Heart left ventricle (tissue), 13 donors: Measurements from ENCODE around the gene COLEC11.

Experiments used
- POLR2A ChIP-seq, 2 donors: fragments of 450-650 bp; IDR thresholded peaks; one replicate each; pipeline ENCODE4 v1.6.1; 2017; ENCODE audit warnings: antibody characterized with exemption in 2 of 2, mild to moderate bottlenecking in 2 of 2, moderate library complexity in 2 of 2
- TF ChIP-seq, protein P1 (sequence below), 12 donors: fragments of 200-600 bp; sonication (generic) in 4 of 12; IDR thresholded peaks; one replicate each; pipeline versions ENCODE4 v1.5.0 to v1.8.0; 2018 to 2022; ENCODE audit warnings: antibody characterized with exemption in 12 of 12, mild to moderate bottlenecking in 5 of 12
- donor health status: ischemic (EF 13 %, LVEDD 7.1; RV severe dilation, severe dysfunction).
- donor health status: DM: no; HTN: yes; CAD: no.
- donor health status: DM: no; HTN: no; CAD: no.
- donor health status: ischemic (EF 25% LVEDD 6.9; RV normal size, moderate dysfunction).
- donor health status: ischemic (EF 25% LVEDD 5.7; RV mildly dilated, moderate dysfunction).
- donor health status: ischemic (EF 35%, LVEDD 5.7; RV mildly dilated, moderate dysfunction).
- donor health status: nonischemic (EF 11% LVEDD 7.7; RV severe dilation, severe dysfunction).
- donor health status: DM: yes; HTN: yes; CAD: no.
- donor health status: PGD.
- donor health status: ischemic (EF 29% LVEDD 5.4; RV normal size, mild dysfunction).
- donor health status: nonischemic (EF 23%, LVEDD 6.1; RV moderate dilation, normal function).

DNA sequence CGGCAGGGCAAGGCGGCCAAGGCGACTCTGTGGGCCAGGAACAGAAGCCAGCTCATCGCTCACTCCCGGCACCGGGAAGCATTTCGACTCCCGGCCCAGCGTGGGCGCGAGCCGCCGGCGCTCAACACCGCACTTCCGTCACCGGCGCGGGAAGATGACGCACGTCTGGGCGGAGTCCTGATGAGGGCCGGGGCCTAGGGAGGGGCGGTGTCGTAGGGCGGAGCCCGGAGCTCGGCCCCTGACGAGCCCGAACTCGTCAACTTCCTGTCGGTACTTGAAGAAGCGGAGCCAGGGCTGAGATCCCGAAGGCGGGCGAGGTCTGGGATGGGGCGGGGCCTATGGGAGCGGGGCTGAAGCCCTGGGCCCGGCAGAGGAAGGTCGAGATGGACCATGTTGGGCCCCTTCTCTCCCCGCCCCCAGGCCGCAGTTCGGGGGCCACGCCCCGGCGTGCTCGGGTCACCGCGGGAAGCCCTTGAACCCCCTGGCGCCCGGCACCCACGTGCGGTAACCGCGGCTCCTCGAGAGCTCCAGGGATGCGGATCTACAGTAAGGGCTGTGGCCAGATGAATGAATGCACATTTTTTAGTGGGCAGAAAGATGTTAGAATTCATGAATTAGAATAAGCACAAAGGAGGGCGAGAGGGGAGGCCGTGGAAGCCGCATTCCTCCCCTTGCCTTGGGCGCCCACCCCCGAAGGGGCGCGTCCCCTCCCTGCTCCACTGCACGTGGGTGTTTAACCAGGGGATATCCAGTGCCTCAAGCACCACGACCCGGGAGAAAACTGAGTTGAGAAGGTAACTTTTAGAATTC lies 36.5 kb upstream of the COLEC11 start, which contains the start of gene RNASEH1:
- TF ChIP-seq, protein P1, sequence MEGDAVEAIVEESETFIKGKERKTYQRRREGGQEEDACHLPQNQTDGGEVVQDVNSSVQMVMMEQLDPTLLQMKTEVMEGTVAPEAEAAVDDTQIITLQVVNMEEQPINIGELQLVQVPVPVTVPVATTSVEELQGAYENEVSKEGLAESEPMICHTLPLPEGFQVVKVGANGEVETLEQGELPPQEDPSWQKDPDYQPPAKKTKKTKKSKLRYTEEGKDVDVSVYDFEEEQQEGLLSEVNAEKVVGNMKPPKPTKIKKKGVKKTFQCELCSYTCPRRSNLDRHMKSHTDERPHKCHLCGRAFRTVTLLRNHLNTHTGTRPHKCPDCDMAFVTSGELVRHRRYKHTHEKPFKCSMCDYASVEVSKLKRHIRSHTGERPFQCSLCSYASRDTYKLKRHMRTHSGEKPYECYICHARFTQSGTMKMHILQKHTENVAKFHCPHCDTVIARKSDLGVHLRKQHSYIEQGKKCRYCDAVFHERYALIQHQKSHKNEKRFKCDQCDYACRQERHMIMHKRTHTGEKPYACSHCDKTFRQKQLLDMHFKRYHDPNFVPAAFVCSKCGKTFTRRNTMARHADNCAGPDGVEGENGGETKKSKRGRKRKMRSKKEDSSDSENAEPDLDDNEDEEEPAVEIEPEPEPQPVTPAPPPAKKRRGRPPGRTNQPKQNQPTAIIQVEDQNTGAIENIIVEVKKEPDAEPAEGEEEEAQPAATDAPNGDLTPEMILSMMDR (IDR thresholded peaks at IDR 0.05): peak in 2 of 12 donors; percentile 11 to 14
- TF ChIP-seq POLR2A (IDR thresholded peaks at IDR 0.05): peak in 1 of 2 donors; percentile 86
